AG04449 (cell line): ENCODE data around the gene C11orf68.

Experiments
- CTCF ChIA-PET: fragments of 350-600 bp; formaldehyde crosslinking; extraction: SDS; loops from one replicate; lab custom pipeline; 2021; ENCODE audit warnings: antibody characterized with exemption; lab: Yijun Ruan, JAX
- POLR2A ChIA-PET: fragments of 400-600, 350-600 bp; formaldehyde crosslinking; extraction: SDS; loops from one replicate; lab custom pipeline; 2020; ENCODE audit warnings: antibody characterized with exemption, inconsistent platforms; lab: Yijun Ruan, JAX
- DNase-seq: peaks from one replicate; pipeline ENCODE4 v3.0.0-alpha.2; 2010; ENCODE audit warnings: low read depth, low spot score
- H3K4me3 ChIP-seq: 2 replicates; pipeline ENCODE4 v1.5.1; 2011; ENCODE audit warnings: low read depth, mild to moderate bottlenecking, control low read depth, low read length
- CTCF ChIP-seq: IDR thresholded peaks from one replicate; pipeline ENCODE4 v1.5.1; 2011; ENCODE audit warnings: mild to moderate bottlenecking, moderate library complexity, low read length, control low read depth, inconsistent platforms; ENCODE audit not compliant: insufficient read depth; ENCODE audit errors: missing control alignments

Gene C11orf68

DNA sequence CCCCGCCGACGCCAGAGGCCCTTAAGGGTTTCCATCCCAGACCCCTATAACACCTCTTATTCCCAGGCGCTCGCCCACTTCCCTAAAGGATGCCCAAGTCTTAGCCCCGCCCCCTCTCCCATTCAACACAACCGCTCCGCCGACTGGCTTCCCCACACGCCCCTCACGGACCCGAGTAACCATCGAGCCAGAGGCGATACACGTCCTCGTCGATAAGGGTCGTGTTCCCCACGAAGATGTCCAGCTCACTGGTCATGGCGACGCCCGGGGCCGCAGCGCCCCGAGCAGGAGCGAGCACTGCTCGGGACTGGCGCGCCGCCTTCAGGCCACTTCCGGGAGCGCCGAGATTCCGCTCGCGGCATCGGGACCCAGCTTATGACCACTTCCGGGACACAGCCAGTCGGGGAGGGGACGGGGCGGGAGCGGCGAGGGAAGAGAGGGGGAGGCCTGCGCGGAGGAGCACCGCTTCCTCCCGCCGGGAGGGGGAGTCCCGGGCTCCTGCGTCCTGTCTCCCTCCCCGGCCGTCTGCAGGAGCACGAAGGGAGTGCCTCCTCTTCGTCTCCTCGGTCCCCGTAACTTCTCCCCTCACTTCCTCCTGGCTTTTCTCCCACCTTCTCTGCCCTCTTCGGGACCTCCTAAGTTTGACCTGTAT lies 30.6 kb downstream of the C11orf68 start, which contains the start of gene FIBP:
FIBP (minus strand) TSS at position 309 of the 652 bp plus-strand sequence; CDS start at position 256, 53 bp downstream.
- TF ChIP-seq CTCF: no peak
- ChIA-PET CTCF (interaction anchor here (0.7 to 33.3 kb wide), 31 partner anchors 16 to 380 kb away, joined by 3 to 1090 read pairs (median 5); partner anchors contain the start of genes AP5B1, BANF1, C11orf68 and CFL1), POLR2A (interaction anchor here (0.6 to 8.7 kb wide), 14 partner anchors 9 to 117 kb away, joined by 3 to 136 read pairs (median 5); partner anchors contain the start of genes C11orf68, CFL1, DRAP1 and FOSL1)
- H3K4me3 ChIP-seq: peak within 1 kb of the TSS; percentile 94
- DNase-seq: peak; percentile 75

DNA sequence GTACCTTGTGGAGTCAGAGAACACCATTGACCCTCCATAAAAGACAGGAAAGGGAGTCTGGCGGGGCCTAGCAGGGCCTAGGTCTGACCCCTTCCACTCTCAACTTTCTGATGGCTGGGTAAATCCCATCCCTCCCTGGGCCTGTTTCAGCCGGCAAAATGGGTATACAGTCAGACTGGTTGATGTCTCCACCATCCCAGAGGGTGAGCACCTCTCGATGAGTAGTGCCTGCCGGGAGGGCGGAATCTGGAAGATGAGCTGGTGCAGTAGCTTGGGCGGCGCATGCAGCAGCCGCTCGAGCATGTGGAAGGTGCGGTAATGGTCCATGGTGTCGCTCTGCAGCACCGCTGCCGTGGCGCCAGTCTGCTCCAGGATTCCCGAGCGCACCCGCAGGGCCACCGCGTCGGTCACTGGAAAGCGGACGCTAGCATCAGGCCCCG lies 31.1 kb downstream of the C11orf68 start:
- TF ChIP-seq CTCF: no peak
- POLR2A ChIA-PET: interaction anchor here (0.6 to 8.7 kb wide), 10 partner anchors 9 to 118 kb away, joined by 3 to 136 read pairs (median 6); partner anchors contain the start of genes C11orf68, CFL1, DRAP1 and FOSL1

DNA sequence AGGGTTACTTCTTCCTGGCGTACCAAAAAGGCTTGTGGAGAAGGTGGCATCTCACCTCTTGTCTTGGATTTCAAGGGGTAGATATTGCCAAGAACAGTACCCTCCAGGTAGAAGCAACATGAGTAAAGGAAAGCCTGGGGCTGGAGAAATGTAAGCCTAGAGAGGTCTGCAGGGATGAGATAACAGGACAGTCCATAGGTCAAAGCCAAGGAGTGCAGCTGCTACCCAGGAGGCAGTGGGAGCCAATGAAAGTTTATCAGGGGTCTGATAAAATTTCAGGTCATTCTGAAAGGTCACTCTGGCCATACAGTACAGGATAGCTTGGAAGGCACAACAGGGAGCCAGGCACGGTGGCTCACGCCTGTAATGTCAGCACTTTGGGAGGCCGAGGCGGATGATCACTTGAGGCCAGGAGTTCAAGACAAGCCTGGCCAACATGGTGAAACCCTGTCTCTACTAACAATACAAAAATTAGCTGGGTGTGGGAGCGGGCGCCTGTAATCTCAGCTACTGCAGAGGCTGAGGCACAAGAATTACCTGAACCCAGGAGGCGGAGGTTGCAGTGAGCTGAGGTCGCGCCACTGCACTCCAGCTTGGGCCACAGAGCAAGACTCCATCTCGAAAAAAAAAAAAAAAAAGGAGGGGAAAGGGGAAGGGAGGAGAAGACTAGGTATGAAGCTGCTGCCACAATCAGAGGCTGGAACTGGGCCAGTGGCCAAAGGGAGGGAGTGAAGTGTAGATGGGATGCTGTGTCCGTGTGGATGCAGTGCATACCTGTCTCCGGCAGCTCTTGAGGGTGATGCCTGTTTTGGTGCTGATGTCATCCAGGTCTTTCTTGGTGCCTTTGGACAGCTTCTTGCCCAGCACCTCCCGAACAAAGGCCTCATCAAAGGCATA lies 31.8 kb downstream of the C11orf68 start:
- H3K4me3 ChIP-seq: peak overlapping the region; percentile 94
- TF ChIP-seq CTCF: no peak
- CTCF ChIA-PET: interaction anchor here (1.3 to 33.3 kb wide), 14 partner anchors 14 to 176 kb away, joined by 3 to 1090 read pairs (median 26); partner anchors contain the start of genes AP5B1, BANF1, CFL1 and CTSW
- POLR2A ChIA-PET: interaction anchor here (0.7 to 8.7 kb wide), 8 partner anchors 13 to 384 kb away, joined by 3 to 136 read pairs (median 18); partner anchors contain the start of genes C11orf68, CFL1, DRAP1 and FOSL1
- no peak for DNase-seq

More for the DNA sequence above, 31.1 kb downstream of the C11orf68 start:
- H3K4me3 ChIP-seq: peak overlapping the region; percentile 94
- CTCF ChIA-PET: interaction anchor here (0.7 to 33.3 kb wide), 24 partner anchors 15 to 231 kb away, joined by 3 to 1090 read pairs (median 10); partner anchors contain the start of genes AP5B1, C11orf68, CFL1 and CTSW
- no peak for DNase-seq

DNA sequence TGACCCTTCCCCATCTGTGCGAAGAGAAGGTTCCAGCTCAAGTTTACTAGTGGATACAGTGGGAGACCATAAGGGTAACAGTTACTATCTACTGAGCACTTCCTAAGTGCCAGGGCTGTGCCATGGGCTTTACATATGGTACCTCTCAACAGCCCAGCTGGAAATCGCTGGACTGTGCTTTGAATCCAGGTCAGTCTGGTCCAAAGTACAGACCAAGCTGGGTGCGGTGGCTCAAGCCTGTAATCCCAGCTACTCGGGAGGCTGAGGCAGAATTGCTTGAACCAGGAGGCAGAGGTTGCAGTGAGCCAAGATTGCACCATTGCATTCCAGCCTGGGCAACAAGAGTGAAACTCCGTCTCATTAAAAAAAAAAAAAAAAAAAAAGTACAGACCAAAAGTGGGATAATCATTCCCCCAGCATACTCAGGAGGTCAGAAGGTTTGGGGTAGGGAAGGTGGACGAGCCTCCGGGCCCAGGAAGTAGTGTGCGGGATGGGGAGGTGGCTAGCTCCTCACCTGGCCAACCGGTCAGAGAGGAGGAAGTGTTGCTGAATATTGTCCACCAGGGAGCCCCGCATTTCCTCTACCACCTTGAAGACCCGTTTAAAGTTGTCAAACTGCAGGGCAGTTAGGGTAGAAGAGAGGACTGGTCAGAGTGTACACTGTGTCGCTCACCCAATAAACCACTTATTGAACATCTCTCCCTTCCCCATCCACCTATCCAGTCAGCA lies 32.9 kb downstream of the C11orf68 start:
- no peak for DNase-seq
- no peak for TF ChIP-seq CTCF
- ChIA-PET CTCF (interaction anchor here (0.8 to 33.3 kb wide), 23 partner anchors 7 to 181 kb away, joined by 3 to 1090 read pairs (median 17); partner anchors contain the start of genes BANF1, CFL1, CTSW and EFEMP2), POLR2A (interaction anchor here (0.9 to 1.7 kb wide), 3 partner anchors 12 to 30 kb away, joined by 4 read pairs; no protein-coding TSS in a partner anchor)
- no peak overlapping the region for H3K4me3 ChIP-seq

DNA sequence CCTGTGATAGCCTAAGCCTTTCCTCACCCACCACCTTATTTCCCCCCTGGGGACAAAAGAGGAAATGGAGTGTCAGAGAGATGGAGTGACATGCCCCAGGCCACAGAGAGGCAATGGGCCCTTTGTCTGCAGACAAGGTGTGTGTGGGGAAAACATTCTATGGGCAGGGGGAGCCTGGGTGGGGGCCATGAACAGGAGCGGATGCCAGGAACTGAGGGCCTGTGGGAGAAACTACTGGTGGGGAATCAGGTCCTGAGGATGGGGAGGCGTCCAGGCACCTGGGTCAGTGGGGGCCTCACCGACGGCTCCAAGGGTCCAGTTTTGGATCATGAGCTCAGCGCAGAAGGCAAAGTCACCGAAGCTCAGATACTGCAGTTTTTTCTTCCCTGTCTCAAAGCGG lies 33.6 kb downstream of the C11orf68 start:
- ChIA-PET POLR2A (interaction anchor here (0.9 to 1.7 kb wide), 5 partner anchors 11 to 30 kb away, joined by 3 to 5 read pairs (median 4); partner anchors contain the start of gene FOSL1), CTCF (interaction anchor here (0.8 to 33.3 kb wide), 40 partner anchors 8 to 269 kb away, joined by 3 to 1090 read pairs (median 6); partner anchors contain the start of genes BANF1, CATSPER1, CFL1 and CTSW)
- TF ChIP-seq CTCF: no peak
- DNase-seq: no peak
- no peak overlapping the region for H3K4me3 ChIP-seq
